GM19452 (cell line): Measurements from ENCODE around the gene PRKG1.
A peak's percentile ranks its signal among the peaks of the same experiment; 100 is the strongest.
"Not testable (repeated sequence)": the region's sequence is repeated elsewhere in the genome, so short reads cannot be mapped to it uniquely, and the experiment has no call there.

Source experiments
- ATAC-seq: cut with Tn5 transposase; IDR thresholded peaks from one replicate; pipeline ENCODE4 v1.9.1; 2021; ENCODE audit not compliant: unreplicated experiment

The PRKG1 gene

DNA sequence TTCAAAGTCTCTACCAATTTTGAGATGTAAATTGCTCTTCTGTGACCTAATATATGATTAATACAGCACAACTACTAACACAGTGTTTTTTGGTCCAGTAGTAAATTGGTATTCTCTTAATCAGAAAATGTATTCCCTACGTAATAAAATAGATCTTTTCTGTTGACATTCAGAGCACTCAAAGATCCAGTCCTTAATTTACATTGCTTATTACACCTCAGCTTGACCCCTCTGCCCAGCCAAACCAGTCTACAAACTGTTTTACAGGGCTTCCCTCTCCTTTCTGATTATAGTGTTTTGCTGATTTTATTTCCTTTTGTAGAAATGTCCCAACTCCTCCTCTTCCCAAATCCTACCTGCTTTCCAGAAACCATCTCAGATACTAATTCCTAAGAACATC is 293.4 kb downstream of the PRKG1 start:
- ATAC-seq: no peak

DNA sequence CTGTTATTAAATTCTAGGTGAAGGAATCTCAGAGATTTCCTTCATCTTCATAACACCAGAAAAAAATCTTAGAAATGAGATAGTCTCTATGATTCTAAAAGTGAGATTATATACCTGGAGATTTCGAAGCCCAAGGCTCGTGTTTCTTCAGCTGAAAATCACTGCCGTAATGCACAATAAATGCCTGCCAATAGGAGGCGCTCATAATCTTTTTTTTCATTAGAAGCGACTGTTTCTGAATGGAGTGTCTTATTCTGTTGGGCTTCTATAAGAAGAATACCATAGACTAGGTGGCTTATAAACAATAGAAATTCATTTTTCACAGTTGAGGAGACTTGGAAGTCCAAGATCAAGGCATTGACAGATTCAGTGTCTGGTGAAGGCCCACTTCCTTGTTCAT is 294.7 kb downstream of the PRKG1 start:
- ATAC-seq: no peak

DNA sequence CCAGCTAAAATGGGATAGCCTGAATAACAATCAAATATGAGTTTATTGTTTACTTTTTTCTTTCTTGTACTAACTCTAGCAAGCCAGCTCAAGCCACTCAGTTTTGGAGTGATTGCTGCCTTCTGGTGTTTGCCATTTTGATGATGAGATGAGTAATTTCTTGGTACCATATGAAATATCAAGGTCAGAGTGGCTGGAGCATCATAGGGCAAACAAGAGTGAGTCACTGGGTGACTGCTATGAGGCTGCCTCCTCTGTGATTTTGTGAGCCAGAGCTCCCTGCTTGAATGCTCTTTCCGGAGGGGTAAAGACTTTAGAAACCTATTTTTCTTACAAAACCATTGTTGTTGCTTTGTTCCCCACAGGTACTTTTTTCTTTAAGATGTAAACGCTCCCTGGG is 295.6 kb downstream of the PRKG1 start:
- no peak for ATAC-seq

DNA sequence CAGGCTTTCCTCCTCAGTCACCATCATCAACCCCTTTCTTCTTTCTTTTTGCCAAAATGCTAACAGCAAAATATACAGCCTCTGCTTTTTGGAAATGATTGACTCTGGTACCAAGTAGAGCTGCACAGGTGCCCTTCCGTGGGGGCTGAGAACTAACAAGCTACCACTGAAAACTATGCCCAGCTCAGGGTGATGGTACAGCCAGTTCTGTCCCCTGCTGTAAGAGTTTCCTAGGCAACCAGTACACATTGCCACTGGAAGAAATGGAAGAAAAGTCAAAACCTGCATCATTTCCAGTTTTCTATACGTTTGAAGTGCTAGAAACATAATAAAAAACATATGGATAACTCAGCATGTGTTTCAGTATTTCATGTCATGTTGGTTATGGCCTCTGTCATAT is 297.5 kb downstream of the PRKG1 start:
- no peak for ATAC-seq

DNA sequence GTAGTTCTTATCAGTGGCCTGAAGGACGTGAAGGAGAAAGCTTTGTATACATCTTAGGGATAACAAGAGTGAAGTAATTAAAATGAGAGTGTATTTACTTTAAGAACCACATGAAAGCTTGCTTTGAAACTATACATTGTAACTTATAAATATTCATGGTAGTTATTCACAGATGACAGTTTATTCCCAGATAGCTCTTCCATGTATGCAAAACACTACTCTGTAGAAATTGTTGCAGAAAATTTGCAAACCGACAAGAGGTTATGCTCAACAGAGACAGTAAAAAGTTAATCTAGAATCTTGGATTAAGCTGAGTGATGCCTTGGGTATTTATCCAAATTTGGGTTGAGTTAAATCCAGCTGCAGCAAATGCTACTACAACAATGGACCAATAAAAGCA is 301.5 kb downstream of the PRKG1 start:
- no peak for ATAC-seq

DNA sequence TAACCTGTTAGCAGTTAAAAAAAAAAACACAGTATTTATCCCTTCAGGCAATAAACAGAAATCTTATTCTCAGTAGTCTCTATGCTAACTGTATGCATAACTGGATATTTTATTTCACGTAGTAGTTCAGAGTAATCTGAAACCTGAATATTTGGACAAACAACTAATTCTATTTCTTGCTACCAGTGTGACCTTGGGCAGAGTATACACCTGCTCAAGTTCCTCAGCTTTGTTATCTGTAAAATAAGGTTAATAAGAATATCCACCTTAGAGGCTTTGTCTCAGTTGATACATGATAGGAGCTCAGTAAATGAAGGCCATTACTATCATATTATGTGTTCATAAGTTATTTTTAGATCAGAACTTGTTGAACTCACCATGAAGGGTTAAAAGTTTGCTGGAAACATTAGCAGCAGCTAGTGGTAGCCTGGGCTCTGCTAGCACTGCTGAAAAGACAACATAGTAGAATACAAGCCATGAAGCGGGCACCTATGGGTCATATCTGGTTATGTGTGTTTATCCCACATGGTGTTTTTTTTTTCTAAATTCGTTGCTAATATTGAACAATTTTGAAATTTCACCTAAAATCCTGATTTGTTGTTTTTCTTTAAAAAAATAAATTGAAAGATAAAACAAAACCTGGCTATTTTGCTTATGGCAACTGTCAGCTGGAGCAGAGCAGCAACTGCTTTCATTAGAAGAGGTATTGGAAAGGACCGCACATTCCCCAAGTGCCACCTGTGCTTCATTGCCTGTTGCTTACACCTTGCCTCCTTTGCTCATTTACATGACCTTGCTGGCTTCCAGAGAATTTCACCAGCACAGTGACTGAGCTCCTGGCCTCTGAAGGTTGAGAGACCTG is 303.0 kb downstream of the PRKG1 start:
- no peak for ATAC-seq

DNA sequence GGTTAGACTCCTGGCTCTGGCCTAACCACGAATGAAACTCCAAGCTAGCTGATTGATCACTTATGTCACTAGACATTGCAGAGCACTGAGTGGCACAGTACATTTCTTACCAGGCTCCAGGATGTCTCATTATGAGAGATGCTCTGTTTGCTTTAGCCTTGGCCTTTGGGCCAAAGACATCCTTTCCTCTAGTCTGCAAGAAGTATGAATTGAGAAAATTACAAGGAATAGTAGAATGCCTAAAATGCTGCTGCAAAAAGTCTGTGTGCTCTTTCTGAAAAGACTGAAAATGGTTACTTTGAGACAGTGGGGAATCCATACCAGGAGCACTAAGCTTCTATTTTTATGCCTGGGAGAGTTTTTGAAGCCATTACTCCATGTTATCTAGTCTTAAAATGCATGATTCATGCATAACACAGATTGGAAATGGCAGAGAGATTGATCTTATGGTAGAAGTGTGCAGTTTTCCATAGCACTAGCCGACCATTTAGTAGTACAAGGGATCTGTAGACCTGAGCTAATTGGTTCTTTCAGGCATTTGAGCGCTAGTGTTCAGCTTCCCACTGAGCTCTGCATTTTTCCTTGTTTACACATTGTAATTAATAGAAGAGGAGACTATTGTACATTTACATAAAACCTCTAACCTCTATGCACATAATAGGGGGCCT is 303.8 kb downstream of the PRKG1 start:
- no peak for ATAC-seq

DNA sequence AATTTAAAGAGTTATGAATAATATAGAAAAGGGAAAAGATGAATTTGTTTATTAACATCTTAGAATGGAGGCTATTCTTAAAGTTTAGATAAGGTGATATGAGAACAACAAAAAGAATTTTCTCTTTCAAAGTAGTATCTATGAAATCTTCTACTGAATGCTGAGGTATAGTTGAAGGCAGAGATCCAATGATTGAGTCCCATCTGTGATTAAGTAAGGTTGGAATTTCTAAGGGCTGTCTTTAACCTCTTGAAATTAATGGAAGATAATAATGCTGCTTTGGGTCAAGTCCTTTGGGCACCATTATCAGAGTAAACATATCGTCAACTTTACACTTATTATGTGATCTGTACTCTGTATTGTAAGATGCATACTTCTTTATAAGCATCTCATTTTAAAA is 307.9 kb downstream of the PRKG1 start:
- no peak for ATAC-seq

DNA sequence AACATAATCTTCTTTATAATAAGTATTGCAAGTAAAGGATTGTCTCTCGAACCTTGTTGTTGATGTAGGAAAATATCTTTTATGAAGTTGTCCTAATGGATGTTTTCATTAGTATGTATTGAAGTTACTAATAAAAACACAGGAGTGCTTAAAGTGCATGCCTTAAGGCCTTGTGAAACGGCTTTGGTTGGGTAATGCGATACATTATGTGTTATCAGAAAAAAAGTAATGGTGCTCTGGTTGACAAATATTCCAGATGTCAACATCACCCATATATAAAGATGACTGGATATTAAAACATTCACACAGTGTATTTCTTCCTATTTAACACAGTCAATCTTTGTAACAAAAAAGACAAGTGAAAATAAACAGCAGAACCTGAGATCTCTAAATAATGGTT is 310.7 kb downstream of the PRKG1 start:
- no peak for ATAC-seq

DNA sequence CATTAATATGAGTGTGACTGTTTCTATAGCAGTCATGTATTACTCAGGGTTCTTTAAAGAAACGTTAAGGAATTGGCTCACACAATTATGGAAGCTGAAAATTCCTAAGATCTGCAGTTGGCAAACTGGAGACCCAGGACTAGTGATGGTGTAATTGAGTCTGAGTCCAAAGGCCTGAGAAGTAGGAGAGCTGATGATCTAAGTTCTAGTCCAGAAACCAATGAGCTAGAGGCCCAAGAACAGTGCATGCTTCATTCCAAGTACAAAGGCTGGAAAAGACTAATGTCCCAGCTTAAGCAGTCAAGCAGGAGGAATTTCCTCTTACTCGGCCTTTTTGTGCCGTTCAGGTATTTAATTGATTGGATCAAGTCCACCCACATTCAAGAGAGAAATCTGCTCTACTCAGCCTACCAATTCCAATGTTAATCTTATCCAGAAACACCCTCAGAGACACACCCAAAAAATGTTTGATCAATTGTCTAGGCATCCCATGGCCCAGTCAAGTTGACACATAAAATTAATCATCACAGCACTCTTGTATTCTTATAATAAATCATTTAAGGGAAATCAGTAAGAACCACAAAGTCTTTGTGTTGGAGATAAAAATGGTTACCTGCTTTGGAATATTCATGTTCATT is 312.1 kb downstream of the PRKG1 start:
- no peak for ATAC-seq

DNA sequence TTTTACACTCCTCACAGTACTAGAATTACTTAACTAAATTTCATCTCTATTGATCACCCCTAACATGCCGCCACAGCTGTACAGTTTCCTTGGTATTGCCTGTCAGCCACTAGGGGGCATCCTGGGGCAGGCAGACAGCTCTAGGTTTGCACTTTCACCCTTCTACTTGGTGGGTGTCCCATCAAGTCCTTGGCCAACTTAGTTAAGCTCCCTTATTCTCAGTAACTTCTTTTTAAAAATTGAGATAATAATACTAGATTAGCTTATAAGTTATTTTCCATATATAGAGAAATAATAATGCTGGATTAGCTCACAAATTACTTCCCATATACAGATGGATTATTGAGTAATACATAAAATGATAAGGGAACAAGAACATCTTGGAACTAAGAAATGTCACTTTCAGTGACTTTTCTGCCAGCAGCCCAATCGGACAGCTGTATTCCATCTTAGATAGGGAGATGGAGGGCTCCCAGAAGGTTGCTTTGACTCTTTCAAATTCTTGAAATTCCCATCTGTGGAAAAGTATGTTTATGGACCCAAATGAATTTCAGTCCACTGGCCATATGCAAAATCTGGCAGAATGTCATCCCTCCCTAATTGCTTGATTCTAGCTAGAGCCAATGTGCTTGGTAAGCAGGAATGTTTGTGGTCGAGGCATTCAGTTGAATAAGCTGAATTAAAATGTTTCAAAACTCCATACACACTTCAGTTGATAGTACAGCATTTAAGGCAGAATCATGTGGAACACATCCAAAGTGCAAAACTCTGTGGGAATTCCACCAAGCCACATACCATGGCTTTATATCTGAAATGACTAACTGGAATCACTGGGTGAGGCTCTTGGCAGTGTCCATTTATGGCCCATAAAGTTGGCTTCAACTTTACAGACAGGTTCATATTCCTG is 315.4 kb downstream of the PRKG1 start:
- peak; percentile 94 for ATAC-seq

DNA sequence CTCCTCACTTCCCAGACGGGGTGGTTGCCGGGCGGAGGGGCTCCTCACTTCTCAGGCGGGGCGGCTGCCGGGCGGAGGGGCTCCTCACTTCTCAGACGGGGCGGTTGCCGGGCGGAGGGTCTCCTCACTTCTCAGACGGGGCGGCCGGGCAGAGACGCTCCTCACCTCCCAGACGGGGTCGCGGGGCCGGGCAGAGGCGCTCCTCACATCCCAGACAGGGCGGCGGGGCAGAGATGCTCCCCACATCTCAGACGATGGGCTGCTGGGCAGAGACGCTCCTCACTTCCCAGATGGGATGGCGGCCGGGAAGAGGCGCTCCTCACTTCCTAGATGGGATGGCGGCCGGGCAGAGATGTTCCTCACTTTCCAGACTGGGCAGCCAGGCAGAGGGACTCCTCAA is 318.7 kb downstream of the PRKG1 start:
- not testable (repeated sequence) for ATAC-seq

DNA sequence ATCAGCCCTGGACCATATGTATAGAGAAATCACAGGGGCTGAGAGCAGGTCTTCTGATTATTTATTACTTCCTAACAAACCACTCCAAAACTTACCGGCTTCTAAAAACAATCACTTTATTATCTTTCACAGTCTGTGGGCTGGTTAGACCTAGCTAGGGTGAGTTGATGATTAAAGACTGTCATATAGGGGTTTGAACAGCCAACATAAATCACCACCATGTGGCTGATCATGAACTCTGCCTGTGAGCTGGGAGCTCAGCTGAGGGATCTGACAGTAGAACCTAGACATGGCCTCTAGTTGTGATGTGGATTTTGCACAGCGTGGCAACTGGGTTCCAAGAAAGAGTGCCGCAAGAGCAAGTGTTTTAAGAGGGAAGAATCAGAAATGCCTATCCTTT is 319.8 kb downstream of the PRKG1 start:
- no peak for ATAC-seq

DNA sequence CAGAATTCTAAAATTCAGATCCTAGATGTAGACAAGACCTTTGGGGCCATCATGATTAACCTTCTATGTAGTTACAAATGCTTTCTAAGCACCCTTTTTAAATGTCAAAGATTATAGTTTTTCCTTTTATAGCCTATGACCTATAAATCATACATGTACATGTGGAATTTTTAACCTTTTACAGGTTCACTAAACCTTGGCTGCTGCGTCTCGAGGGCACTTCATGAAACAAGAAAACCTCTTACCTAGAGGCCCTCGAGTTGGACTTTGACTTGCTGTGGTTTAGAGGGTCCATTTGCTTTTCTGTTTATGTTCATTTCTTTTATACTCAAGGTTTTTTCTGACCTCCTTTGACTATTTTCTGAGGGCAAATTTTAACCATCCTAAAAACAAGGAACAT is 323.0 kb downstream of the PRKG1 start:
- no peak for ATAC-seq

DNA sequence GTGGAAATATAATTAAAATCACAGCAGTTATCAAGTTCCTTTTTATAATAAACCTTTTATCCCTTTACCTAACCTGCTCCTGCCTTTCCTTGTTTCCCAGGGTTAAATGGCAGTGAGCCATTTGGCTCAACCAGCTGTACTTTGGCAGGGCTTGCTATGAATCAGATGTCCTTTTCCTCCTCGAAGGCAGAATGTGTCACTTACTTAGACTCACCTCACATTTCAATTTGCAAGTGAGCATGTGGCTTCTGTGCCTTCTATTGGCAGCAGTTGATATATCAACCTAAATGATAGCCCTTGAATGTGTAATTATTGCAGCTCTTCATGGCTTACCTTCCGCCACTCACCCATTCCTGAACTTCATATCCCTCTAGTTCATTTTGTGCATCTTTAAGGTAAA is 323.4 kb downstream of the PRKG1 start:
- ATAC-seq: no peak

DNA sequence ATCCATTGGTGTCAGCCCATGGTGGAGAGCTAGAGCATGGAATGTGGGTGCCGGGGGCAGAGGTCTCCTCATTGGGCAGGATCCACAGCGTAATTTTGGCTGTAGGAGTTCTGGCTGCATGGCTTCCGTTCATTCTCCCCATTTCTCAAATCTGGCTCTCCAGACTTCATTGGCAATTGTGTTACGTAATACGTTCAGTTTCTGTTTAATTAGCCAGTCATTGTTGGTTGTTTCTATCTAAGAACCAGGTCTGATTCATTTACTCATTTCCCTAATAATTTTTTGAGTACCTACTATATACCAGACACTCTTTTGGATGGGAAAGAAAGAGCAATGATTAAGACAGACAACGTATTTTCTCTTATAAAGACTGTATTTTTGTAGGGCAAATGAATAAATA is 325.6 kb downstream of the PRKG1 start:
- no peak for ATAC-seq

DNA sequence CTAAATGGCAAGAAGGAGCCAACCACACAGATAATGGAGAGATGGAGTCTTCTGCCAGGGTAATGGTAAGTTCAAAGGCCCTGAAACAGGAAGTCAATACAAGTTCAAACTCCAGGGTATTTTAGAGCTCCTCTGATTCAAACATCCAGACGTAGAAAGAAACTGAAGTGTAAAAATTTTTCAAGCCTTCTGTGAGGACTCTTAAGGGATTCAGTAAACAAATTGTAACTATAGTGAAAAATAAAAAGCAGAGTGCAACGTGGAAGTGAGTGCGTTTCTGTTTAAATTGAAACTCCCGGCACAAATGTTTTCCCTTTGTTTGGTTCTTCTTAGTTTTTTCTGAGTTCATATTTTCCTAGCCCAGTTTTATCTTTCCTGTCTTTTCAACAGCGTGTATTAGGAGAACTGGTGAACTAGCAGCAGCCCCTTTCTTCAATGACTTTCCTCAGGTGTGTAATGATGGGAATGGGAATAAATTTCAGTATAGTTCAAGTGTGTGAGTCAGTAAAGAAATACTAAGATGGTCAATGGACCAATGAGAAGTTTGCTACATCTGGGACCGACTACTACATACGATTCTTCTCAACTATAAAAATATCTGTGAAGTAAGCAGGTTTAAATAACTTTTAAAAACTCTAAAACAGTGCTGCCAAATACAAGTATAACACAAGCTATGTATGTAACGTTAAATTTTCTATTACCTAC is 326.3 kb downstream of the PRKG1 start:
- no peak for ATAC-seq

DNA sequence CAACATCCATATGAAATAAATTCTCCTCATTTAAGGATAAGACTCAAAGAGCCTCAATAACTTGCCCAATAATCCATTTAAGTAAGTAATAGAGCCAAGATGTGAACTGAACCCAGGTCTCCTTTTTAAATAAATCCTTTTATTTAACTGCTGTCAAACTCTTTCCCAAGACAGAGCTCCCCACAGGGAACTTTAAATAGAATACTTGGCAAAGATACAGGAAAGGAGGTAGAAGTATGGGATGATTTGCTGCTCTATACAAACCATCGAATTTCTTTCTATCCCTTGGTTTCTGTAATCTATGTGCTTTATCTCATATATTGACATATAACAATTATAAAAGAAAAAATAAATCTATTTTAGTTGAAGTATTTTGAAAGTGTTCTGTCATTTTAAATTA is 329.2 kb downstream of the PRKG1 start:
- no peak for ATAC-seq

DNA sequence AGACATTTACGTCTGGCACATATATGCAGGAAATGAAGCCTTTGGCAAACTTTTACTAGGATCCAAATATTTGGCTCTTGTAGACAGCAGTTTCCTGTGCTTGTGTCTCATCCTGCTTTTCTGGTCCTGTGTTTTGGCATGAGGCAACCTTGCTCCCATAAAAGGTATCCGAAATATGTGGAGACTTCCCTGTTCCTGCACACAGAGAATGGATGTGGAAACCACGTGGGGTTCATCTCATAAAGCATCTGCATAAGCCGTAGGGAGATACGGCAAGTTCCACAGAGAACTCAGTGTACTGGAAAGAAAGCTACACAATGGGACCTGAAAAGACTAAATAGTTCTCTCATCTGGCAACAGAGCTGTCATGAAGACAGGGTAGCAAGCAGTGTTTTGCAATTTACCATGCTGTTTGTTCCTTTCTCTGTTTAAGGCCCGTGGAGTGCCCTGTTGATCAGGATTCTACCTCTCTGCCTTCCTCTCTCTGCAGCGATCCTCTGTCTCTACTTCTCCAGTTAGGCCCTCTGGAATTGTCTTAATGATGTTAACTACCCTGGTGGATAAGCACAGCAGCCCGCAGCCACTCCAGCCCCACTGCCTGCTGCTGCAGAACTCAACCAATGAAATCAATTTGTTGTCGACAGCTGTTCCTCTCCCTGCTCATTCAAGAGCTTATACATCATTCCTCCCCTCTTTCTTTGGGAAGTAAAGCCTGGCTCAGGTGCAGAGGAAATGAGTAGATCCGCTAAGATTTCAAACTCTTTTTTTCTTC is 331.5 kb downstream of the PRKG1 start:
- ATAC-seq: no peak

DNA sequence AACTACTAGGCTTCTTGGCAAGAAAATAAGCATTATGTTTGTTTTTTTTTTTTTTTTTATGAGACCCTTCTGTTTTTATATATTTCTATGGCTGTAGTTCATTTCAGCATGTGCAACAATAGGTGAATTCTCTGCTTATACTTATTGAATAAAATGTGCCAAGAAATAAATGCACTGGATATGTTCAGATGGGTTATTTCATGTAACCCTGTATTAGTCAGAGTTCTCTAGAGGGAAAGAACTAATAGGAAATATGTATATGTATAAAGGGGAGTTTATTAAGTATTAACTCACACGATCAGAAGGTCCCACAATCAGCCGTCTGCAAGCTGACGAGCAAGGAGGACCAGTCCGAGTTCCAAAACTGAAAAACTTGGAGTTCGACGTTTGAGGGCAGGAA is 332.3 kb downstream of the PRKG1 start:
- ATAC-seq: no peak
